ENCODE results near the gene HIC1. TPM values are rescaled to one million over a fixed set of nuclear protein-coding genes. Genes with fewer than 3 reads are reported as not detected.
A peak's percentile ranks its signal among the peaks of the same experiment; 100 is the strongest.

HIC1 gene
- total RNA-seq, 1 experiment from 2014 or later, result 0.84 TPM

DNA sequence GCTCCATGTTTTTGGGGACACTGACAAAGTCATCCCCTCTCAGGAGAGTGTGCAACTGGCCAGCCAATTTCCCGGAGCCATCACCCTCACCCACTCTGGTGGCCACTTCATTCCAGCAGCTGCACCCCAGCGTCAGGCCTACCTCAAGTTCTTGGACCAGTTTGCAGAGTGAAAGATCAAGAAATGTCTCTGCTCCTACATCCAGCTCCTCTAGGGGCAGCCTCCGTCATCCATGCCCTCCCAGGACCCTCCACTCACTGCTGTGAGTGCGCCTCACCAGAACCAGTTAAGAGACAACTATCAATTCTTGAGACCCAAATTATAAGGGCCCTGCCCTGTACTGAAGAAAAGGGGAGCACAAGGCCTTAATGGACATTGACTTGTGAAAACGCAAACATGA is 12.0 kb upstream of the HIC1 start:
- peaks cover 18% of the 10 kb centered on the region for H3K36me3 ChIP-seq (ENCODE audit: insufficient read depth, low read length, poor library complexity, severe bottlenecking)
- TSS peak; percentile 55 for BruUV-seq (replicated peaks)
- peaks cover 13% of the 10 kb centered on the region for H3K4me1 ChIP-seq (ENCODE audit: insufficient read depth, low read length, poor library complexity, severe bottlenecking)
- peak overlapping the region; percentile 91 for H3K27ac ChIP-seq (ENCODE audit: low read depth, low read length, poor library complexity, severe bottlenecking)
- ChIA-PET CTCF (no interaction called here), POLR2A (ENCODE audit: low non-redundant PET) (no interaction called here)
- intact Hi-C loops (cut with micrococcal nuclease; ENCODE audit: unreplicated experiment), result loop anchor here (5.0 kb wide), 2 partner anchors 136 to 326 kb away; no protein-coding TSS in a partner anchor
- H3K9me3 ChIP-seq (ENCODE audit: low read depth, low read length, poor library complexity, severe bottlenecking), result no peaks in the 10 kb centered on the region
- TF ChIP-seq EZH2 (IDR thresholded peaks at IDR 0.05; ENCODE audit: borderline replicate concordance, low read depth, low read length, poor library complexity, severe bottlenecking), result no peak
- TF ChIP-seq, protein P1, sequence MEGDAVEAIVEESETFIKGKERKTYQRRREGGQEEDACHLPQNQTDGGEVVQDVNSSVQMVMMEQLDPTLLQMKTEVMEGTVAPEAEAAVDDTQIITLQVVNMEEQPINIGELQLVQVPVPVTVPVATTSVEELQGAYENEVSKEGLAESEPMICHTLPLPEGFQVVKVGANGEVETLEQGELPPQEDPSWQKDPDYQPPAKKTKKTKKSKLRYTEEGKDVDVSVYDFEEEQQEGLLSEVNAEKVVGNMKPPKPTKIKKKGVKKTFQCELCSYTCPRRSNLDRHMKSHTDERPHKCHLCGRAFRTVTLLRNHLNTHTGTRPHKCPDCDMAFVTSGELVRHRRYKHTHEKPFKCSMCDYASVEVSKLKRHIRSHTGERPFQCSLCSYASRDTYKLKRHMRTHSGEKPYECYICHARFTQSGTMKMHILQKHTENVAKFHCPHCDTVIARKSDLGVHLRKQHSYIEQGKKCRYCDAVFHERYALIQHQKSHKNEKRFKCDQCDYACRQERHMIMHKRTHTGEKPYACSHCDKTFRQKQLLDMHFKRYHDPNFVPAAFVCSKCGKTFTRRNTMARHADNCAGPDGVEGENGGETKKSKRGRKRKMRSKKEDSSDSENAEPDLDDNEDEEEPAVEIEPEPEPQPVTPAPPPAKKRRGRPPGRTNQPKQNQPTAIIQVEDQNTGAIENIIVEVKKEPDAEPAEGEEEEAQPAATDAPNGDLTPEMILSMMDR (conservative IDR thresholded peaks at IDR 0.05; ENCODE audit: low read depth, low read length), result no peak
- no peaks in the 10 kb centered on the region for H3K27me3 ChIP-seq (replicated peaks; ENCODE audit: insufficient read depth, low read depth, low read length, poor library complexity)
- no peak for DNase-seq (ENCODE audit: low spot score)
- H3K4me3 ChIP-seq (ENCODE audit: low read depth, low read length, poor library complexity, severe bottlenecking), result peak overlapping the region; percentile 73

DNA sequence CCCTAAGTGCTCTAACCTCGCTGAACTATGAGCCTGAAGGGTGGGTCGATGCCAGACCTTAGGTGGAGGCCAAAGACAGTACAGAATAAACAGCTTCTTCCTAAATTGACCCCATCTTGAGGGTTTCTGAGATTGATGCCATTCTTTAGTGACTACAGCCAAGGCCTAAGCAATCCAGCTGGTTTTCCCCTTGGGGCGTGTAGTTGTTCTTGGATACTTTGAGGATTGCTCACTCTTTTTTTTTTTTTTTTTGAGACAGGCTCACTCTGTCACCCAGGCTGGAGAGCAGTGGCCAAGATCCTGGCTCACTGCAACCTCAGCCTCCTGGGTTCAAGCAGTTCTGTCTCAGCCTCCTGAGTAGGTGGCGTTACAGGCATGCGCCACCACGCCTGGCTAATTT is 11.1 kb upstream of the HIC1 start:
- H3K36me3 ChIP-seq (ENCODE audit: insufficient read depth, low read length, poor library complexity, severe bottlenecking), result peaks cover 18% of the 10 kb centered on the region
- CTCF ChIA-PET, result no interaction called here
- intact Hi-C loops (cut with micrococcal nuclease; ENCODE audit: unreplicated experiment), result loop anchor here (5.0 kb wide), 2 partner anchors 136 to 326 kb away; no protein-coding TSS in a partner anchor
- no peak overlapping the region for H3K27ac ChIP-seq (ENCODE audit: low read depth, low read length, poor library complexity, severe bottlenecking)
- H3K9me3 ChIP-seq (ENCODE audit: low read depth, low read length, poor library complexity, severe bottlenecking), result no peaks in the 10 kb centered on the region
- POLR2A ChIA-PET (ENCODE audit: low non-redundant PET), result interaction anchor here (0.7 kb wide), 1 partner anchor 9 kb away, joined by 14 read pairs; no protein-coding TSS in a partner anchor
- TF ChIP-seq EZH2 (IDR thresholded peaks at IDR 0.05; ENCODE audit: borderline replicate concordance, low read depth, low read length, poor library complexity, severe bottlenecking), result no peak
- TF ChIP-seq, protein P1 (conservative IDR thresholded peaks at IDR 0.05; ENCODE audit: low read depth, low read length), result no peak
- DNase-seq (ENCODE audit: low spot score), result no peak
- no TSS peak for BruUV-seq (replicated peaks)
- H3K27me3 ChIP-seq (replicated peaks; ENCODE audit: insufficient read depth, low read depth, low read length, poor library complexity), result no peaks in the 10 kb centered on the region
- H3K4me1 ChIP-seq (ENCODE audit: insufficient read depth, low read length, poor library complexity, severe bottlenecking), result peaks cover 13% of the 10 kb centered on the region
- no peak overlapping the region for H3K4me3 ChIP-seq (ENCODE audit: low read depth, low read length, poor library complexity, severe bottlenecking)

DNA sequence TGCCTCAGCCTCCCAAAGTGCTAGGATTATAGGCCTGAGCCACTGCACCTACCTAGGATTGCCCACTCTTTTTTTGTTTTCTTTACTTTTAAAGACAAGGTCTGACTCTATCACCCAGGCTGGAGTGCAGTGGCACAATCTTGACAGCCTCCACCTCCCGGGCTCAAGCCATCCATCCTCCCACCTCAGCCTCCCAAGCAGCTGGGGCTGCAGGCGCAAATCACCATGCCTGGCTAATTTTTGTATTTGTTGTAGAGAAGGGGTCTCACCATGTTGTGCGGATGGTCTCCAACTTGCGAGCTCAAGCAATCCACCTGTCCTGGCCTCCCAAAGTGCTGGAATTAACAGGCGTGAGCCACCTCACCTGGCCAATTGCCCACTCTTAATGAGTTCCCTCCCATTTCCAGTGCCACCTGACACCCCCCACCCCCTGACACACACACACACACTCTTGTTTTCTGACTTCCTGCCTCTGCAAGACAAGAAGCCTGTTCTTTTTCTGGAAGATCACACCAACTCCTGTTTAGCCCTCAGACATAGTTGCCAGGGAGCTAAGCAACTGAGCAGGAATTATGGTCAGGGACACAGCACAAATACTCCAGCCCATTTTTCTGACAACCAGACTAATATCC is 10.5 kb upstream of the HIC1 start:
- Histone ChIP-seq H3K36me3 (ENCODE audit: insufficient read depth, low read length, poor library complexity, severe bottlenecking) (peaks cover 18% of the 10 kb centered on the region), H3K9me3 (ENCODE audit: low read depth, low read length, poor library complexity, severe bottlenecking) (no peaks in the 10 kb centered on the region), H3K4me3 (ENCODE audit: low read depth, low read length, poor library complexity, severe bottlenecking) (no peak overlapping the region), H3K27ac (ENCODE audit: low read depth, low read length, poor library complexity, severe bottlenecking) (no peak overlapping the region), H3K4me1 (ENCODE audit: insufficient read depth, low read length, poor library complexity, severe bottlenecking) (peaks cover 13% of the 10 kb centered on the region), H3K27me3 (replicated peaks; ENCODE audit: insufficient read depth, low read depth, low read length, poor library complexity) (no peaks in the 10 kb centered on the region)
- DNase-seq (ENCODE audit: low spot score), result no peak
- no TSS peak for BruUV-seq (replicated peaks)
- intact Hi-C loops (cut with micrococcal nuclease; ENCODE audit: unreplicated experiment), result loop anchor here (5.0 kb wide), 2 partner anchors 137 to 327 kb away; no protein-coding TSS in a partner anchor
- CTCF ChIA-PET, result no interaction called here
- POLR2A ChIA-PET (ENCODE audit: low non-redundant PET), result interaction anchor here (0.7 kb wide), 1 partner anchor 9 kb away, joined by 14 read pairs; no protein-coding TSS in a partner anchor
- TF ChIP-seq, protein P1 (conservative IDR thresholded peaks at IDR 0.05; ENCODE audit: low read depth, low read length), result no peak
- TF ChIP-seq EZH2 (IDR thresholded peaks at IDR 0.05; ENCODE audit: borderline replicate concordance, low read depth, low read length, poor library complexity, severe bottlenecking), result no peak
